ENCODE results near the gene SBNO2.

Gene SBNO2

DNA sequence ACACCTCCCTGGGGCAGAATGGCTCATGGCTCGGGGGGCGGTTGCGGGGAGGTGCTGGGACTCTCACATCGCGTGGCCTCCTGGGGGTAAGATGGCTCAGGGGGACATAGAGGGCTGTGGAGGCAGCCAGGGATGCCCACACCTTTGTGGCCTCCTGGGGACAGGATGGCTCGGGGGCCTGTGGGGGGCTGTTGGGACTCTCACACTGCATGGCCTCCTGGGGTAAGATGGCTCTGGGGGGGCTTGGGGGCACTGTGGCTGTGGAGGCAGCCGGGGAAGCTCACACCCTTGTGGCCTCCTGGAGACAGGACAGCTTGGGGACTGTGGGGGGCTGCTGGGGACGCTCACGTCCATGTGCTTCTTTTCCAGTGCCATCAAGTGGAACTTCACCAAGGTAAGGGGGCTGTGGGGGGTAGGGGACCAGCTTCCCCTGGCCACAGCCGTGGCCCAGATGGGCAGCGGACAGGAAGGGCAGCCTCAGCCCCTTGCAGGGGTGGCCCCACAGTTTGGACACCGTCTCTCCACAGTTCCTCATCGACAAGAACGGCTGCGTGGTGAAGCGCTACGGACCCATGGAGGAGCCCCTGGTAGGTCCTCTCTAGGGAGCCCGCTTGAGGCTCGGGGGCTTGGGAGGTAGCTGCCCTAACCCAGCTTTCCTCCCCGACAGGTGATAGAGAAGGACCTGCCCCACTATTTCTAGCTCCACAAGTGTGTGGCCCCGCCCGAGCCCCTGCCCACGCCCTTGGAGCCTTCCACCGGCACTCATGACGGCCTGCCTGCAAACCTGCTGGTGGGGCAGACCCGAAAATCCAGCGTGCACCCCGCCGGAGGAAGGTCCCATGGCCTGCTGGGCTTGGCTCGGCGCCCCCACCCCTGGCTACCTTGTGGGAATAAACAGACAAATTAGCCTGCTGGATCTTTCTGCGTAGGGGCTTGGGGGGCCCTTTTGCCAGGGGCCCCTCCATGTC, 67.9 kb downstream of the SBNO2 start:
- no peak for DNase-seq (ENCODE audit: low spot score)

DNA sequence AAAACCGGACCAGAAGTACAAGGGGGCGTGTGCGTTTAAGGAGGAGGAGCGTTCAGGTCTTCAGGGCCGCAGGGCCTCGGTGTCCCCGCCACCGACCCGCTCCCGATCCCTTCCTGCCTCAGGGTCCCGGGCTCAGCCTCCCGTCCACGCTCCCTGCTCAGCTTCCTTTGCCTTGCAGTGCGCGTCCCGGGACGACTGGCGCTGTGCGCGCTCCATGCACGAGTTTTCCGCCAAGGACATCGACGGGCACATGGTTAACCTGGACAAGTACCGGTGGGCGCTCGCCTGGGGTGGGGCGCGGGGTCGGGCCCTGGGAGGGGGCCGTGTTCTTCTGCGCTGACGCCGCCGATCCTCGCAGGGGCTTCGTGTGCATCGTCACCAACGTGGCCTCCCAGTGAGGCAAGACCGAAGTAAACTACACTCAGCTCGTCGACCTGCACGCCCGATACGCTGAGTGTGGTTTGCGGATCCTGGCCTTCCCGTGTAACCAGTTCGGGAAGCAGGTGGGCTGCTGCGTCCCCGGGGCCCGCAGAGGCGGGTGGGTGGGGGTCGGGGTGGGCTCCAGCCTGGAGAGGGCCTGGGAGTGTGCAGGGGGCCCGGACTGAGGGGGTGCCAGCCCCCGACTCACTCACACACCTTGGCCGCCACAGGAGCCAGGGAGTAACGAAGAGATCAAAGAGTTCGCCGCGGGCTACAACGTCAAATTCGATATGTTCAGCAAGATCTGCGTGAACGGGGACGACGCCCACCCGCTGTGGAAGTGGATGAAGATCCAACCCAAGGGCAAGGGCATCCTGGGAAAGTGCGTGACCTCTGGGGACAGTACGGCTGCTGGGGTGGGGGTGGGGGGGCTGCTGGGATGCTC, 68.8 kb downstream of the SBNO2 start:
- peak; percentile 73 for DNase-seq (ENCODE audit: low spot score)

DNA sequence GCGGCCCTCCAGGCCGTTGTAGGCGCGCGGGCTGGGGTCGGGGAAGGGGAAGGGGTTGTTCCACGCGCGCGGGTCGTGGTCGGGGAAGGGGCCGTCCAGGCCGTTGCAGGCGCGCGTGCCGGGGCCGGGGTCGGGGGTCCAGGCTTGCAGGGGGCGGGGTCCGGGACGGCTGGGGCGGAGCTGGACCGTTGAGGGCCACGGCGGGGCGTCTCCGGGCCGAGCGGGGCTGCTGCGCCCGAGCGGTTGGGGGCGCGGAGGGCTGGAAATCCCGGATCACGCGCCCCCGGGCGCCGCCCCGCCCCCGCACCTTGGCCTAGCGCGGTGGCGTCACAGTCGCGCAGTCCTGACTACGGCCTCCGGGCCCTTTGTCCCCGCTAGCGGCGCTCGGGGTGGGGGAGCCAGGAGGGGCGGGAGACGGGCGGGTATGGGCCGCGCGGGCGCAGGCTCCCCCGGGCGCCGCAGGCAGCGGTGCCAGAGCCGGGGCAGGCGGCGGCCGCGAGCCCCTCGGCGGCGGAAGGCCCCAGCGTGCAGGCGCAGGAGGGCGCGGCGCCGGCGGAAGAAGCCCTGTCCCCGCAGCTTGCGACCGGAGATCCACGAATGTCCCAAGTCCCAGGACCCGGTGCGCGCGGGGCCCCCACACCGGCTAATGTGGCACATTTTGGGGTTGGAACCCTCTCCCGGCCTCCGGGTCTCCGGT, 69.6 kb downstream of the SBNO2 start:
- peak; percentile 94 for DNase-seq (ENCODE audit: low spot score)

DNA sequence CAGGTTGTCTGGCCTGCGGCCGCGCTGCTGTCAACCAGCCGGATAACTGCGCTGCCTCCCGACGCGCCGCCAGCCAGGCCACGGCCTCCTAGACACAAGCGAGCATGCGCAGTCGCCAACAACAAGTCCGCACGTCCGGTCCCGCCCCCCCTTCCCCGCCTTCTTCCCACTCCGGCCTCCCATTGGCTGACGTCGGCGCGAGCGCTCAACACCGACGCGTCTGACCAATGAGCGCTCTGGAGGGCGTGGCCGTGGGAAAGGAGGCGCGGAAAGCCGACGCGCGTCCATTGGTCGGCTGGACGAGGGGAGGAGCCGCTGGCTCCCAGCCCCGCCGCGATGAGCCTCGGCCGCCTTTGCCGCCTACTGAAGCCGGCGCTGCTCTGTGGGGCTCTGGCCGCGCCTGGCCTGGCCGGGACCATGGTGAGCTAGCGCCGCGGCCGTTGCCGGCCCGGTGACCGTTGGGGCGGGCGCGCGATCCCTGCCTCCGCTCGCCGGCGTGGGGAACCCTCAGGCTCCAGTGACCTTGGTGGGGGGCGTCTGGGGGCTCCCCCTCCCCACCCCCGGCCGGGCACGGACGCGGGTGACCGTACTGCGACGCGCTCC, 70.3 kb downstream of the SBNO2 start, which contains the start of gene GPX4:
Gene GPX4 (plus strand): TSS at position 287 of the 603 bp plus-strand sequence. CDS start 50 bp downstream, at position 337.
- peak; percentile 98 for DNase-seq (ENCODE audit: low spot score)

DNA sequence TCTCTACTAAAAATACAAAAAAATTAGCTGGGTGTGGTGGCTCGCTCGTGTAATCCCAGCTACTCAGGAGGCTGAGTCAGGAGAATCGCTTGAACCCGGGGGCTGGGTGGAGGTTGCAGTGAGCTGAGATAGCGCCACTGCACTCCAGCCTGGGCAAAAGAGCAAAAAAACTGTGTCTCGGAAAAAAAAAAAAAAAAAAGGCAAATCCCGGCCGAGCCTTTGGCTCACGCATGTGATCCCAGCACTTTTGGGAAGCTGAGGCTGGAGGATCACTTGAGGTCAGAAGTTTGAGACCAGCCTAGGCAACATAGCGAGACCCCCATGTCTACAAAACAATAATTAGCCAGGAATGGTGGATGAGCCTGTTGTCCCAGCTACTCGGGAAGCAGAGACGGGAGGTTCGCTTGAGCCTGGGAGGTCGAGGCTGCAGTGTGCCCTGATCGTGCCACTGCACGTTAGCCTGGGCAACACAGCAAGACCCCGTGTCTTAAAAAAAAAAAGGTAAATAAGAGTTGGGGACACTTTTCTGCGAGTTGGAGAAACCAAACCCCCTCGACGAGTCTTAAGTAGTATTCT, 70.8 kb downstream of the SBNO2 start:
- no peak for DNase-seq (ENCODE audit: low spot score)

DNA sequence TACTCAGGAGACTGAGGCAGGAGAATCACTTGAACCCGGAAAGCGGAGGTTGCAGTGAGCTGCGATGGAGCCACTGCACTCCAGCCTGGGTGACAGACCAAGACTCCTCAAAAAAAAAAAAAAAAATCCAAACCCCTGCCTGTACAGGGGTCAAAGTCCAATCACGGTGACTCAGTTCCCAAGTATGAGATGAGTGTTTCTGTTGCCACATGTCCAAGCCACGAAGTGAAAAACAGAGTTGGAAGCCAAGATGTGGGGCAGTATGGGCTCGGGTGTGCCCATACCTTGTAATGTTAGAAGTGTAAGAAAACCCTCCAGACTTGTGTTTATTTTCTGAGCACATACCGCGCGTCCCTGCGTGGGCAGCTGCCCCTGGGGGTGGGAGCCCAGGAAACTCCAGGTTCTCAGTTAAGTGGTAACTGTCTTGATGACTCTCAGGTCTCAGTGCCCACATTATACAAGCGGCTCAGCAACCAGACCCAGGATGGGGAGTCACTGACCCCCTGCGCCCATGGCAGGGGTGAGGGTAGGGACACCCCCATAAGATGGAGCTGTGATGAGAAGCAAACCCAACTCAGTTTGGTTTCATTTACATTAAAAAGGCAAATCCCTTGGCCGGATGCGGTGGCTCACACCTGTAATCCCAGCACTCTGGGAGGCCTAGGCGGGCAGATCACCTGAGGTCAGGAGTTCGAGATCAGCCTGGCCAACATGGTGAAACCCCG, 71.5 kb downstream of the SBNO2 start:
- DNase-seq (ENCODE audit: low spot score), result no peak

DNA sequence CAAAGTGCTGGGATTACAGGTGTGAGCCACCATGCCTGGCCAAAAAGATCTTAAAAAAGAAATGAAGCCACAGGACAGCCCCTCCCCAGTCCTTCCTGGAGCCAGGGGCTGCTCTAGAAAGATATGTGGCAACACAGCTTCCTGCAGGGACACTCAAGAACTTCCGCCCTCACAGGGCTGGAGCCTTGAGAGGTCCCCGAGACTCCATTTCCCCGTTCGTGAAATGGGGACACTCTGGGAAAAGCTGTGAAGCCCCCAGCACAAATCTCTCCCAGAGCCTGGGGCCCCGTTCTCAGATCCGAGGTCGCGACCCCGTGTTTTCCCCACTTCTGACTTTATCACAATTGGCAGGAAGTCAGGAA, 72.8 kb downstream of the SBNO2 start:
- DNase-seq (ENCODE audit: low spot score), result no peak

DNA sequence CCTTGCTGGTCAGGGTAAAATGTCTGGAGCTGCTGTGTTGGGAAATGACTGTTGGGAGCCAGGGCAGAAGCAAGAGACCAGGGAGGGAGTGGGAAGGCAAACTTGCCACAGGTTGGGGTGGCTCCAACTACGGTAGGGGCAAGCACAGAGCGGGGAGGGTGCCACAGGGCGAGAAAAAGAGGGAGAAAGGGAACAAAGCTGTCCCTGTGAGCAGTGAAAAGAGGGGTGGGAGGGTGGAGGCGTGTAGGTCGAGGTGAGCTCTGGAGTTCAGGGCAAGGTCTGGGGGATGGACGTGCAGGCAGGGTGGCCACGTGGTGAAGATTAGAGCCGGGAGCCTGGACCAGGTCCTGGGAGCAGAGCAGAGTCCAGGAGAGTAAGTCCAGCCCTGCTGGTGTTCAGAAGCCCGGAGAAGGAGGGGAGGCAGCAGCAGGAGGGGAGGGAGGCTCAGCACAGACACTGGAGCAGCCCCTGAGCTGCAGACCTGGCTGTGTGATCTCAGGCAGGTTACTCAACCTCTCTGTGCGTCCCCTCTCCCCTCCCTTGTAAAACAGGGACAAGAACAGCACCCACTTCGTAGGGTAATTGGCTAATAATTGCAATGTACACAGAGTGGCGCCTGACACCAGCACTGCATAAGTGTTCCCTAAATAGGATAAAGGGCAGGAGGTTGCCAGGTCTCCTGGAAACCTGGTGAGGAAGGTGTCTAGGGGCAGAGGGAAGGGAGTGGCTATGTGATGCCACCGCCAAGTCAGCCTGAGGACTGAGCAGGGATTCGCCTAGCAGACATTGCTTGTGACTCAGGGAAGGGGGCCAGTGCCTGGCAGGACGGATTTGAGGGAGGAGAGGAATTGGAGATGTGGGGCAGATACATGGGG, 75.7 kb downstream of the SBNO2 start:
- DNase-seq (ENCODE audit: low spot score), result no peak

DNA sequence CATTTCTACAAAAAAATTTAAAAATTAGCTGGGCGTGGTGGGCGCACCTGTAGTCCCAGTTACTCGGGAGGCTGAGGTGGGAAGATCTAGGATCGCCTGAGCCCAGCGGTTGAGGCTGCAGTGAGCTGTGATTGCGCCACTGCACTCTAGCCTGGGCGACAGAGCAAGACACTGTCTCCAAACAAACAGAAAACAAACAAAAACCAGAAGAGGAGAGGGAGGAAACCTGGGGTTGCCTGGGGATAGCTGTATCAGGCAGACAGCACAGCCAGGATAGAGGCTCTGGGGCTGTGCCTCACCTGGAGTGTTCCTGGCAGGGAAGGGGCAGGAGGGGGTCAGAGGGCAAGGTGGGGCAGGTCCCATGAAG, 76.3 kb downstream of the SBNO2 start:
- DNase-seq (ENCODE audit: low spot score), result no peak

DNA sequence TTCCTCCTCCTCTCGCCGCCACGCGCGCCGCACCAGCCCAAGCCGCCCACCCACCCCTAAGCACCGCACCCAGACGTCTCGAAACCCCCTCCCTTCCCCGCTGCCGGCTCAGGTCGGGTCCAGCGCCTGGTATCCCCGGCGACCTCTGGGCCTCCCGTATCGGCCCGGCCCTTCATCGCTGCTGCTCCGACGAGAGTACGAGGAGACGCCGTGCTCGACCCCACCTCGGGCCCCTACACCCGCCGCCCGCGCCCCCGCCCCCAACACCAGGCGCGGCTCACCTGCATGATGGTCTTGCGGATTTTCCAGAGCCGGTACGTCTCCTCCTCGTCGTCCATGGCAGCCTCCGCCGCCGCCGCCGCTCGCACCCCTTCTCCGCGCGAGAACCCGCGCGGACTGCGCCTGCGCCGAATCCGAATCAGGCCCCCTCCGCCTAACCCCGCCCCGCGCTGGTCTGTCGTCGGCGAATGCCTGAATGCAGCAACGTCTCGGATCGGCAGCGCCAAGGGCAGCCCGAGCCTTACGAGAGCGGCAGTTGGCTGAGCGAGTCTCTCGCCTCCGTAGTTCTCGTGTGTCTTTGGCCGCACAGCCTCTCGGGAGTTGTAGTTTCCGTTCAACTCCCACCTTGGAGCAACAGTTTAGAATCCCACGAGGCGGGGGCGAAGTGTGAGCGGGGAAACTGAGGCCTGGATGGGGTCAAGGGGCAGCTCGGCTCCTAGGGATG, 78.9 kb downstream of the SBNO2 start, which contains the start of gene POLR2E:
Gene POLR2E (minus strand): TSS at position 398 of the 724 bp plus-strand sequence. CDS start 60 bp downstream, at position 338.
- peak; percentile 98 for DNase-seq (ENCODE audit: low spot score)

DNA sequence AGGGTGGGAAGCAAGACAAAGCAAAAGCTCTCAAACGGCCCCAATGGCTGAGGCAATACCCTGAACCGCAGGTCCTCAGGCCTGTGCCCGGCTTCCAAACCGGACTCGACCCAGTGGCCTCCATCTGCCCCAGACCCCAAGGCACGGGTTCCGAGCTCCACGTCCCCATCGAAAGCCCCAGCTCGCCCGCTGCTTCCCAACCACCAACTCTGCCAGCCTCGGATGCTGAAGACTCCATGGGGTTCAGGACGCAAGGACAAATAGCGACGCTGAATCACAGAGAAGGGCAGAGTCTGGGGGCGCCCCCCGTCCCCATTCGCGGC, 79.5 kb downstream of the SBNO2 start:
- DNase-seq (ENCODE audit: low spot score), result no peak

DNA sequence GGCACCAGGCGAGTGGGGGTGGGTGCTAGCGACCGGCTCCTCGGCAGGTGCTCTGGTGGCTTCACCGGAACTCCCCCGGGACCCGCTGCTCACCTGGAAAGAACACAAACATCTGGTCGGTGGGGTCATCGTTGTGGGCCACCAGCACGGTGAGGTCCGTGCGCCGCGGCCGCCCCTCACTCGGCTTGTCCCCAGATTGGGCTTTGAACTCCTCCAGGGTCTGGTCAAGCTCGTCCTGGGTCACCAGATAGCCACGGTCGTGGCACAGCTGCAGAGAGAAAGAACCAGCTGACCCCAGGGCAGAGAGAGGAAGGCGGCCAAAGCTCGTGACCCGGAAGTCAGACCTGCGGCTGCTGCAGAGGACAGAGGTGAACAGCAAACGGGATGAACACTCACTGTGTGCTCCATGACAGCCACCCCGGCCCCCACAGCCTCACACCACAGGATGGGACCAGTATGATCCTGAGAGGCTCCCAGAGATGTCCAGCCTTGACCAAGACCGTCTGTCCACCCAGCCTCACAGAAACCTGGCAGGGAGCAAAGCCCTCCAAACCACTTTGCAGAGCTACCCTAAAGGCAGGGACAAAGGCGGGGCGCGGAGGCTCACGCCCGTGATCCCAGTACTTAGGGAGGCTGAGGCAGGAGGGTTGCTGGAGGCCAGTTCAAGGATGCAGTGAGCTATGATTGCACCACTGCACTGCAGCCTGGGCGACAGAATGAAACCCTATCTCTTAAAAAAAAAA, 80.1 kb downstream of the SBNO2 start:
- no peak for DNase-seq (ENCODE audit: low spot score)

DNA sequence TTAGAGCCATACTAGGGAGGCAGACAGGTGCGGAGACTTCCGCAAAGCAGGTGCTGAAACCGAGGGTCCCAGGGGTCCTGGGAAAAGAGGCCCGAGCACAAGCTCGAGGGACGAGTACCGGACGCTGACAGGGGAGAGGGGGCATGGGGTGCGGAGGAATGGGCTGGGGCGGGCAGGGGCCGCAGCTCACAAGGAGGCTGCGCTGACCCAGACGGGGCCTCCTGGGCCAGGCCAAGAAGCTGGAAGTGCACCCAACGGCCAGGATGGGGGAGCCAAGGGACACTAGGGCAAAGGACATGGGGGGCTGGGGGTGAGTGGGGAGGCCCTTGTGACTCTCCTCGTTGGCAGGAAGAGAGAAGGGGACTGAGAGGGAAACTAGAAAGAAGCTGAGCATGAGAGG, 80.7 kb downstream of the SBNO2 start:
- DNase-seq (ENCODE audit: low spot score), result no peak

DNA sequence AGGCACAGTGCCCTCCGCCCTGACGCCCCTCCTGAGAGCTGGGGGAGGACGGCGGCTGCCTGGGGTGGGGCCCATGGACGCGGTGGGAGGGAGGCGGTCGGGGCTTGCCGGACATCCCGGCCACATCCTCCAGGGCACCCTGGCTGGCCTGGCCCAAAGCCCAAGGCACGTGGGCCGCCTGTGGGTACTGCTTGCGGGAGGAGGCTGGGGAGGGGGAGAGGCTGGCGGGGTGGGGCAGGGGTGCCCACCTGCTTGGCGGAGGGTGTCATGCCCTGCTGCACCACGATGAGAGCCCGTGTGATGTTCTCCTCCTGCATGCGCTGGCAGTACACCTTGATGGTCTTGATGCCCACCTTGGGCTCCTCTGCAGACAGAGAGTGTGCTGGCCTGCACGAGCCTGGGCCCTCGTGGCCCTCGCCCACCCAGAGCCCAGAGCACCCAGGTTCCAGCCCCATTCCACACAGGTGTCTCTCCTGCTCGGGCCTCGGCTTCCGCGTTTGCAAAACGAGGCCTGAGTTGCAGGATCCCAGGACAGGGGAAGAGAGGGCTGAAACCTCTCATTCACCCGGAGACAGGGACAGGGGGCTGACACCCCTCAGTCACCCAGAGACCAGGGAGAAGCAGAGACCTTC, 82.4 kb downstream of the SBNO2 start:
- DNase-seq (ENCODE audit: low spot score), result no peak

DNA sequence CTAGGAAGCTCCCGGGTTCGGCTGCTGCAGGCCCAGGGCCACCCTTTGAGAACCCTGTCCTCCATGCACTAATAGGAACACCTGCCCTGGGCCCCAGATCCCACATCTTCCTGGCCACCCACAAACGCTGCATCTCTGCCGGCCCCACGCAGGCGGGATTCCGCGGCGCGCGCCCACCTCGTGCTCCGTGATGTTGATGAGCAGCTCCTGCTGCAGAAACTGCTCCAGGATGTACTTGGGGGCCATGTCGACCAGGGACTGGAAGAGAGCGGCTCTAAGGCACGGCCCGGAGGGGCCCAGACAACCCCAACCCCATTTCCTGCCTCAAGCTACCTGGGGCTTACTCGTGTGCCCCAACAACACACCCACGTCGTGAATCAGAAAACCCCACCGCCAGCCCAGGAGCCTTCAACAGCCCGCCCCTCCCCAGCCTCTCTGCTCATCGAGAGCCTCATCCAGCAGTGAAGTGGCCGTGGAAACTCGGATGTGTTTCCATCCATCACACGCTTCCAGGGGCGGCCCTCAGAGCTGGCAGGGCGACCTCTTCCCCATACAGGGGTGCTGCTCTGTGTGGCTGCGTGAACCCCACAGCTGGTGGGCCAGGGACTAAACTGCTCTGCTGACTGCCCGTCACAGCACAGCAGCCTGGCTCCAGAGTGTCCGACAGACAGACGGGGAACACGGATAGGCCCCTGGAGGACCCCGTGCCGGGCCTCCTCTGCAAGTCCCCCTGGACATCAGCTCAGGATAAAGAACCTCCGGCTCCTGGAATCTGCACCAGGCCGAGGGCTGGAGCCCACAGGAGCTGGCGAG, 83.1 kb downstream of the SBNO2 start:
- no peak for DNase-seq (ENCODE audit: low spot score)

DNA sequence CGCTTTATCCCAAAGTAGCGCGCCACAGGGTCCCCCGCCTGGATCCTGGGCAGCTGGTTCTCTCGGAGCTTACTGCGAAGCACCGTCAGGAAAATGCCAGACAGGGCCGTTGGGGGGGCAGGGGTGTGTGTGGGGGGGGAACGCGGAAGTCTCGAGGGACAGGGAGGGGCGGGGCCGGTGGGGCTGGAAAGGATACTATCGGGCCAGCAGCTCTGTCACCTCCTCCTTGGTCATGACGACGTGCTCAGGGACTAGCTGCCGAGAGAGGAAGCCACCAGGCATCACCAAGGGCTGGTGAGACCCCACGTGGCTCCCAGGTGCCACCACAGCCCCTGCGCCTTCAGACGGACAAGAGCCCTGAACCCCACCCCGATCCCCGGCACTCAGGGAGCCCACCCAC, 84.2 kb downstream of the SBNO2 start:
- DNase-seq (ENCODE audit: low spot score), result no peak

DNA sequence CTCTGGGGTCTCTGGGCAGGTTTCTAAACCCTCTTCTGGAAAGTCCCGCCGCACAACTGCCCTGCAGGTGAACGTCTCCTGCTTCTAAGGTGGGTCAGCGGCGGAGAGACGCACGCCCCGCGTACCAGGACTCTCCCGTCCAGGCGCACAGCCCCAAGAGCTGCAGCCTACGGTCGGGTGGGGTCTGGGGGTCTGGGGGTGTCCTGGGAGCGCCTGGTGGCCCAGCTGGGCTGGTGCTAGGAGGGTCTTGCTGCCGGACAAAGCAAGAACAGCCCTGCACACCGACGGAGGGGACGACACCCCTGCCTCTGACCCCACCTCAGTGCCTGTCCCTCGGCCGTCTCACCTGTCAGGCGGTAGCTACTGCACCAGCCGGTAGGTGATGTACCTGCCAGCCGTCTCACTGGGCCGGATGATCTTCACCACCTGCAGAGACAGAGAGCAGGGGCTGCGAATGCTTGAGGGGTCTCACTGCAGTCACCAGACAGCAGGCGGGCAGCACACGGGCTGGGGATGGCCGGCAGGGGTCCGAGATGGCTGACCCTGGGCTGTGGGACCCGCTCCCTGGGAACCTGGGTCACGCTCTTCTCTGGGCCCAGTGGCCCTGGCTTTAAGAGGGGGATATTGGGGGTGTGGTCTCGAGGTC, 84.8 kb downstream of the SBNO2 start:
- DNase-seq (ENCODE audit: low spot score), result no peak

Measured in iPS-NIHi11 (cell line).